H1 (cell line): ENCODE data around the gene CCDC120. TPM values are rescaled to one million over a fixed set of nuclear protein-coding genes. Genes with fewer than 3 reads are reported as not detected.

Experiments used
- BACH1 ChIP-seq: IDR thresholded peaks from 2 replicates; pipeline ENCODE4 v1.6.1; 2012; ENCODE audit warnings: low read length, improper control_type of control experiment
- CTCF ChIP-seq, 3 experiments: IDR thresholded peaks; 1 replicate in 2 of 3; 2 replicates in 1 of 3; pipeline versions ENCODE4 v1.5.1 to v1.6.1; 2011; ENCODE audit warnings: low read length in 3 of 3, mild to moderate bottlenecking in 3 of 3, inconsistent platforms in 2 of 3, low read depth in 1 of 3, moderate library complexity in 1 of 3; ENCODE audit not compliant: insufficient read depth in 1 of 3; ENCODE audit errors: control extremely low read depth in 1 of 3
- EP300 ChIP-seq, 2 experiments: IDR thresholded peaks; 1 replicate in 1 of 2; 2 replicates in 1 of 2; pipeline ENCODE4 v1.6.1; 2011 to 2012; ENCODE audit warnings: low read depth in 2 of 2, low read length in 2 of 2, mild to moderate bottlenecking in 2 of 2, borderline replicate concordance in 1 of 2, inconsistent platforms in 1 of 2, moderate library complexity in 1 of 2
- SIX5 ChIP-seq: IDR thresholded peaks from 2 replicates; pipeline ENCODE4 v1.6.1; 2011; ENCODE audit warnings: mild to moderate bottlenecking, low read depth, low read length
- SP2 ChIP-seq: IDR thresholded peaks from 2 replicates; pipeline ENCODE4 v1.6.1; 2012; ENCODE audit warnings: mild to moderate bottlenecking, low read length, inconsistent platforms
- polyA plus RNA-seq, 7 experiments: library from polyadenylated mRNA; depleted of rRNA in 3 of 7; stranded (reverse) in 5 of 7; unstranded in 2 of 7; fragments of >200 nt in 5 of 7; fragments of 200-250 nt in 2 of 7; gene quantifications; 1 replicate in 5 of 7; 2 replicates in 1 of 7; 4 replicates in 1 of 7; pipeline versions ENCODE4 v1.2.1 to v1.2.3, GENCODE V29; 2011 to 2013; ENCODE audit warnings: missing spikeins in 2 of 7, mixed read lengths in 2 of 7
- total RNA-seq: library from RNA; stranded (reverse); fragmentation: NEBNext Ultra II Directional; extraction: Animal tissue kit (Norgen Biotek cat#: 25700); gene quantifications from 2 replicates; pipeline ENCODE4 v1.2.1, GENCODE V29; 2021
- TF ChIP-seq, protein P1 (sequence below): fragments of 300-600 bp; sonication (generic); IDR thresholded peaks from 2 replicates; pipeline ENCODE4 v1.7.1; 2012; ENCODE audit warnings: low read length, moderate library complexity, mild to moderate bottlenecking, inconsistent platforms; ENCODE audit not compliant: insufficient replicate concordance

CCDC120 gene
- total and polyA plus RNA-seq, 2 of the 8 experiments (the other 6 are each of a cell fraction or from before 2014, with no cell fraction given): 4.9 to 11.9 TPM

DNA sequence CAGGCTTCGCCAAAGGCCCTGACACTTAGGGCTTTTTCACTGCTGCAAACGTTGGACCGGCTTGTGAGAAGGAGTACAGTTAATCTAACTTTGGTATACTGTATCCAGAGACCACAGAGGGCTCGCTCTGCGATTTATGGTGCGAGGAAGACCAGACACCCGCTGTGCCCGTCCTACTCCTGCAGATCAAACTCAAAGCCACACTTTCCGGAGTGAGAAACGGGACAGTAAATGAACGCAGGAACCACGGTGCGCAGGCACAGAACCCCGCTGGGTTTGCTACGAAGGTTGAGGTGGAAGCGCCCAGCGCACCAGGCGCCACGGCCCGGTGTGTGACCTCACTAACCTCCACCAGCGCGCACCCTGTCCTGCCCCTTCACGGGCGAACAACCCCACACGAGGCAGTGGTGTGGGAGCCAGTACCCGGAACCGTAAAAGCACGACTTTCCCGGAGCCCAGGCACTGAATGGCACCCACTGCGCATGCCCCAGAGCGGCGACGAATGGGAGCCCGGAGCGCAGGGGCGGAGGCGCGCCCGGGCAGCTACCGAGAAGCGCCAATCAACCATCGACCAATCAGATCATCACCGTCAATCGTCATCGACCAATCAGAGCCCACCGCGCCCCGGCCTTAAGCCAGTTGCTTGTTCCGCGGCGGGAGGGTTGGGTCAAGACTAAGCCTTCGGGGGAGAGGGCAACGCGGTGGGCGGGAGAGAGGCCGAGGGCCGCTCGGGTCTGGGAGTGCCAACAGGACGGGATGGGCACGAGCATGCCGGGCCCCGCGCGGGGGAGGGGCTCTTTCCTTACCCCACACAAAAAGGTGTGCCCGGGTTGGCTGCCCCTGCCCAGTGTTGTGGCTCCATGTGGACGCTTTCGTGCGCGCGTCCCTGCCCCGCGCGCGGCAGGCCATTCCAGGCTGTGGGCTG, 42.2 kb downstream of the CCDC120 start (continued):
- TF ChIP-seq, protein P1, sequence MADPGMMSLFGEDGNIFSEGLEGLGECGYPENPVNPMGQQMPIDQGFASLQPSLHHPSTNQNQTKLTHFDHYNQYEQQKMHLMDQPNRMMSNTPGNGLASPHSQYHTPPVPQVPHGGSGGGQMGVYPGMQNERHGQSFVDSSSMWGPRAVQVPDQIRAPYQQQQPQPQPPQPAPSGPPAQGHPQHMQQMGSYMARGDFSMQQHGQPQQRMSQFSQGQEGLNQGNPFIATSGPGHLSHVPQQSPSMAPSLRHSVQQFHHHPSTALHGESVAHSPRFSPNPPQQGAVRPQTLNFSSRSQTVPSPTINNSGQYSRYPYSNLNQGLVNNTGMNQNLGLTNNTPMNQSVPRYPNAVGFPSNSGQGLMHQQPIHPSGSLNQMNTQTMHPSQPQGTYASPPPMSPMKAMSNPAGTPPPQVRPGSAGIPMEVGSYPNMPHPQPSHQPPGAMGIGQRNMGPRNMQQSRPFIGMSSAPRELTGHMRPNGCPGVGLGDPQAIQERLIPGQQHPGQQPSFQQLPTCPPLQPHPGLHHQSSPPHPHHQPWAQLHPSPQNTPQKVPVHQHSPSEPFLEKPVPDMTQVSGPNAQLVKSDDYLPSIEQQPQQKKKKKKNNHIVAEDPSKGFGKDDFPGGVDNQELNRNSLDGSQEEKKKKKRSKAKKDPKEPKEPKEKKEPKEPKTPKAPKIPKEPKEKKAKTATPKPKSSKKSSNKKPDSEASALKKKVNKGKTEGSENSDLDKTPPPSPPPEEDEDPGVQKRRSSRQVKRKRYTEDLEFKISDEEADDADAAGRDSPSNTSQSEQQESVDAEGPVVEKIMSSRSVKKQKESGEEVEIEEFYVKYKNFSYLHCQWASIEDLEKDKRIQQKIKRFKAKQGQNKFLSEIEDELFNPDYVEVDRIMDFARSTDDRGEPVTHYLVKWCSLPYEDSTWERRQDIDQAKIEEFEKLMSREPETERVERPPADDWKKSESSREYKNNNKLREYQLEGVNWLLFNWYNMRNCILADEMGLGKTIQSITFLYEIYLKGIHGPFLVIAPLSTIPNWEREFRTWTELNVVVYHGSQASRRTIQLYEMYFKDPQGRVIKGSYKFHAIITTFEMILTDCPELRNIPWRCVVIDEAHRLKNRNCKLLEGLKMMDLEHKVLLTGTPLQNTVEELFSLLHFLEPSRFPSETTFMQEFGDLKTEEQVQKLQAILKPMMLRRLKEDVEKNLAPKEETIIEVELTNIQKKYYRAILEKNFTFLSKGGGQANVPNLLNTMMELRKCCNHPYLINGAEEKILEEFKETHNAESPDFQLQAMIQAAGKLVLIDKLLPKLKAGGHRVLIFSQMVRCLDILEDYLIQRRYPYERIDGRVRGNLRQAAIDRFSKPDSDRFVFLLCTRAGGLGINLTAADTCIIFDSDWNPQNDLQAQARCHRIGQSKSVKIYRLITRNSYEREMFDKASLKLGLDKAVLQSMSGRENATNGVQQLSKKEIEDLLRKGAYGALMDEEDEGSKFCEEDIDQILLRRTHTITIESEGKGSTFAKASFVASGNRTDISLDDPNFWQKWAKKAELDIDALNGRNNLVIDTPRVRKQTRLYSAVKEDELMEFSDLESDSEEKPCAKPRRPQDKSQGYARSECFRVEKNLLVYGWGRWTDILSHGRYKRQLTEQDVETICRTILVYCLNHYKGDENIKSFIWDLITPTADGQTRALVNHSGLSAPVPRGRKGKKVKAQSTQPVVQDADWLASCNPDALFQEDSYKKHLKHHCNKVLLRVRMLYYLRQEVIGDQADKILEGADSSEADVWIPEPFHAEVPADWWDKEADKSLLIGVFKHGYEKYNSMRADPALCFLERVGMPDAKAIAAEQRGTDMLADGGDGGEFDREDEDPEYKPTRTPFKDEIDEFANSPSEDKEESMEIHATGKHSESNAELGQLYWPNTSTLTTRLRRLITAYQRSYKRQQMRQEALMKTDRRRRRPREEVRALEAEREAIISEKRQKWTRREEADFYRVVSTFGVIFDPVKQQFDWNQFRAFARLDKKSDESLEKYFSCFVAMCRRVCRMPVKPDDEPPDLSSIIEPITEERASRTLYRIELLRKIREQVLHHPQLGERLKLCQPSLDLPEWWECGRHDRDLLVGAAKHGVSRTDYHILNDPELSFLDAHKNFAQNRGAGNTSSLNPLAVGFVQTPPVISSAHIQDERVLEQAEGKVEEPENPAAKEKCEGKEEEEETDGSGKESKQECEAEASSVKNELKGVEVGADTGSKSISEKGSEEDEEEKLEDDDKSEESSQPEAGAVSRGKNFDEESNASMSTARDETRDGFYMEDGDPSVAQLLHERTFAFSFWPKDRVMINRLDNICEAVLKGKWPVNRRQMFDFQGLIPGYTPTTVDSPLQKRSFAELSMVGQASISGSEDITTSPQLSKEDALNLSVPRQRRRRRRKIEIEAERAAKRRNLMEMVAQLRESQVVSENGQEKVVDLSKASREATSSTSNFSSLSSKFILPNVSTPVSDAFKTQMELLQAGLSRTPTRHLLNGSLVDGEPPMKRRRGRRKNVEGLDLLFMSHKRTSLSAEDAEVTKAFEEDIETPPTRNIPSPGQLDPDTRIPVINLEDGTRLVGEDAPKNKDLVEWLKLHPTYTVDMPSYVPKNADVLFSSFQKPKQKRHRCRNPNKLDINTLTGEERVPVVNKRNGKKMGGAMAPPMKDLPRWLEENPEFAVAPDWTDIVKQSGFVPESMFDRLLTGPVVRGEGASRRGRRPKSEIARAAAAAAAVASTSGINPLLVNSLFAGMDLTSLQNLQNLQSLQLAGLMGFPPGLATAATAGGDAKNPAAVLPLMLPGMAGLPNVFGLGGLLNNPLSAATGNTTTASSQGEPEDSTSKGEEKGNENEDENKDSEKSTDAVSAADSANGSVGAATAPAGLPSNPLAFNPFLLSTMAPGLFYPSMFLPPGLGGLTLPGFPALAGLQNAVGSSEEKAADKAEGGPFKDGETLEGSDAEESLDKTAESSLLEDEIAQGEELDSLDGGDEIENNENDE: no peak
- TF ChIP-seq SP2: peak; percentile 29; the same call in 1 of the 2 replicates
- TF ChIP-seq EP300 (IDR thresholded peaks at IDR 0.05; ENCODE audit: borderline replicate concordance in 1 of 2, low read depth in 2 of 2, low read length in 2 of 2): no peak
- TF ChIP-seq SIX5: no peak
- TF ChIP-seq BACH1: no peak
- no peak for TF ChIP-seq CTCF (IDR thresholded peaks at IDR 0.05; ENCODE audit: control extremely low read depth in 1 of 3, insufficient read depth in 1 of 3, low read depth in 1 of 3, low read length in 3 of 3)
